Endothelial cell of umbilical vein (primary cell): ENCODE data around the gene SLCO2B1.

ENCODE experiments used
- EZH2 ChIP-seq: IDR thresholded peaks from 2 replicates; pipeline ENCODE4 v1.6.1; 2012; ENCODE audit warnings: borderline replicate concordance, low read depth, mild to moderate bottlenecking, moderate library complexity, low read length, inconsistent platforms; ENCODE audit not compliant: severe bottlenecking
- MYC ChIP-seq: IDR thresholded peaks from one replicate; pipeline ENCODE4 v1.6.1; 2011; ENCODE audit warnings: mild to moderate bottlenecking, low read depth, low read length
- POLR2A ChIP-seq: IDR thresholded peaks from 2 replicates; pipeline ENCODE4 v1.6.1; 2012; ENCODE audit warnings: low read depth, mild to moderate bottlenecking, control low read depth, low read length
- TF ChIP-seq, protein P1 (sequence below), 2 donors: IDR thresholded peaks; 1 replicate in 1 of 2; 2 replicates in 1 of 2; pipeline ENCODE4 v1.5.1; 2011; ENCODE audit warnings: low read length in 2 of 2, mild to moderate bottlenecking in 2 of 2, moderate library complexity in 2 of 2, control low read depth in 1 of 2, inconsistent platforms in 1 of 2, low read depth in 1 of 2; ENCODE audit not compliant: insufficient read depth in 1 of 2; ENCODE audit errors: extremely low read depth in 1 of 2
- TF ChIP-seq, protein P2 (sequence below): IDR thresholded peaks from 2 replicates; pipeline ENCODE4 v1.6.1; 2011; ENCODE audit not compliant: insufficient read depth, insufficient read length

DNA sequence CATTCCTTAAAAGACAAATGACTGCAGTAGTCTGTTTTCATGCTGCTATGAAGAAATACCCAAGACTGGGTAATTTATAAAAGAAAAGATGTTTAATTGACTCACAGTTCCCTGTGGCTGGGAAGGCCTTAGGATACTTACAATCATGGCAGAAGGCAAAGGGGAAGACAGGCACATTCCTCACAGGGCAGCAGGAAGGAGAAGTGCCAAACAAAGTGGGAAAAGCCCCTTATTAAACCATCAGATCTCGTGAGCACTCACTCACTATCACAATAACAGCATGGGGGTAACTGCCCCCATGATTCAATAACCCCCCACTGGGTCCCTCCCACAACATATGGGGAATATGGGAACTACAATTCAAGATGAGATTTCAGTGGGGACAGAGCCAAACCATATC is 37.9 kb upstream of the SLCO2B1 start:
- TF ChIP-seq, protein P1, sequence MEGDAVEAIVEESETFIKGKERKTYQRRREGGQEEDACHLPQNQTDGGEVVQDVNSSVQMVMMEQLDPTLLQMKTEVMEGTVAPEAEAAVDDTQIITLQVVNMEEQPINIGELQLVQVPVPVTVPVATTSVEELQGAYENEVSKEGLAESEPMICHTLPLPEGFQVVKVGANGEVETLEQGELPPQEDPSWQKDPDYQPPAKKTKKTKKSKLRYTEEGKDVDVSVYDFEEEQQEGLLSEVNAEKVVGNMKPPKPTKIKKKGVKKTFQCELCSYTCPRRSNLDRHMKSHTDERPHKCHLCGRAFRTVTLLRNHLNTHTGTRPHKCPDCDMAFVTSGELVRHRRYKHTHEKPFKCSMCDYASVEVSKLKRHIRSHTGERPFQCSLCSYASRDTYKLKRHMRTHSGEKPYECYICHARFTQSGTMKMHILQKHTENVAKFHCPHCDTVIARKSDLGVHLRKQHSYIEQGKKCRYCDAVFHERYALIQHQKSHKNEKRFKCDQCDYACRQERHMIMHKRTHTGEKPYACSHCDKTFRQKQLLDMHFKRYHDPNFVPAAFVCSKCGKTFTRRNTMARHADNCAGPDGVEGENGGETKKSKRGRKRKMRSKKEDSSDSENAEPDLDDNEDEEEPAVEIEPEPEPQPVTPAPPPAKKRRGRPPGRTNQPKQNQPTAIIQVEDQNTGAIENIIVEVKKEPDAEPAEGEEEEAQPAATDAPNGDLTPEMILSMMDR (IDR thresholded peaks at IDR 0.05; ENCODE audit: extremely low read depth in 1 of 2, insufficient read depth in 1 of 2, low read depth in 1 of 2, low read length in 2 of 2): no peak
- no peak for TF ChIP-seq POLR2A
- no peak for TF ChIP-seq EZH2
- TF ChIP-seq, protein P2, sequence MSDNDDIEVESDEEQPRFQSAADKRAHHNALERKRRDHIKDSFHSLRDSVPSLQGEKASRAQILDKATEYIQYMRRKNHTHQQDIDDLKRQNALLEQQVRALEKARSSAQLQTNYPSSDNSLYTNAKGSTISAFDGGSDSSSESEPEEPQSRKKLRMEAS: no peak
- TF ChIP-seq MYC: no peak
